ENCODE data around the gene ZNF19. TPM values are rescaled to one million over a fixed set of nuclear protein-coding genes. Genes with fewer than 3 reads are reported as not detected.
A peak's percentile ranks its signal among the peaks of the same experiment; 100 is the strongest.

ZNF19 gene
- total RNA-seq, 1 donor from 2014 or later, result 2.1 TPM

- Mint-ChIP-seq H3K36me3 (ENCODE audit: low read depth) (no peaks in the 10 kb centered on the region), H3K9me3 (ENCODE audit: low read depth) (peaks cover 3% of the 10 kb centered on the region), H3K4me3 (ENCODE audit: unreplicated experiment) (peak overlapping the region; percentile 55), H3K4me1 (ENCODE audit: low read depth) (peaks cover 11% of the 10 kb centered on the region), H3K27ac (ENCODE audit: unreplicated experiment) (peak overlapping the region; percentile 12), H3K27me3 (ENCODE audit: low read depth) (peaks cover 19% of the 10 kb centered on the region)
- TF ChIP-seq, protein P1, sequence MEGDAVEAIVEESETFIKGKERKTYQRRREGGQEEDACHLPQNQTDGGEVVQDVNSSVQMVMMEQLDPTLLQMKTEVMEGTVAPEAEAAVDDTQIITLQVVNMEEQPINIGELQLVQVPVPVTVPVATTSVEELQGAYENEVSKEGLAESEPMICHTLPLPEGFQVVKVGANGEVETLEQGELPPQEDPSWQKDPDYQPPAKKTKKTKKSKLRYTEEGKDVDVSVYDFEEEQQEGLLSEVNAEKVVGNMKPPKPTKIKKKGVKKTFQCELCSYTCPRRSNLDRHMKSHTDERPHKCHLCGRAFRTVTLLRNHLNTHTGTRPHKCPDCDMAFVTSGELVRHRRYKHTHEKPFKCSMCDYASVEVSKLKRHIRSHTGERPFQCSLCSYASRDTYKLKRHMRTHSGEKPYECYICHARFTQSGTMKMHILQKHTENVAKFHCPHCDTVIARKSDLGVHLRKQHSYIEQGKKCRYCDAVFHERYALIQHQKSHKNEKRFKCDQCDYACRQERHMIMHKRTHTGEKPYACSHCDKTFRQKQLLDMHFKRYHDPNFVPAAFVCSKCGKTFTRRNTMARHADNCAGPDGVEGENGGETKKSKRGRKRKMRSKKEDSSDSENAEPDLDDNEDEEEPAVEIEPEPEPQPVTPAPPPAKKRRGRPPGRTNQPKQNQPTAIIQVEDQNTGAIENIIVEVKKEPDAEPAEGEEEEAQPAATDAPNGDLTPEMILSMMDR (IDR thresholded peaks at IDR 0.05), result no peak
- DNase-seq (ENCODE audit: low spot score), result peak; percentile 92
Measured at GRCh38 chr16:71426069-71426879, 62.9 kb downstream of the ZNF19 start.

GRCh38 chr16:71425746-71426068 lies 63.4 kb downstream of the ZNF19 start:
- Mint-ChIP-seq H3K27me3 (ENCODE audit: low read depth) (peaks cover 20% of the 10 kb centered on the region), H3K27ac (ENCODE audit: unreplicated experiment) (no peak overlapping the region), H3K36me3 (ENCODE audit: low read depth) (no peaks in the 10 kb centered on the region), H3K9me3 (ENCODE audit: low read depth) (peaks cover 3% of the 10 kb centered on the region), H3K4me1 (ENCODE audit: low read depth) (peaks cover 11% of the 10 kb centered on the region), H3K4me3 (ENCODE audit: unreplicated experiment) (peak overlapping the region; percentile 55)
- TF ChIP-seq, protein P1 (IDR thresholded peaks at IDR 0.05), result no peak
- DNase-seq (ENCODE audit: low spot score), result no peak

DNA sequence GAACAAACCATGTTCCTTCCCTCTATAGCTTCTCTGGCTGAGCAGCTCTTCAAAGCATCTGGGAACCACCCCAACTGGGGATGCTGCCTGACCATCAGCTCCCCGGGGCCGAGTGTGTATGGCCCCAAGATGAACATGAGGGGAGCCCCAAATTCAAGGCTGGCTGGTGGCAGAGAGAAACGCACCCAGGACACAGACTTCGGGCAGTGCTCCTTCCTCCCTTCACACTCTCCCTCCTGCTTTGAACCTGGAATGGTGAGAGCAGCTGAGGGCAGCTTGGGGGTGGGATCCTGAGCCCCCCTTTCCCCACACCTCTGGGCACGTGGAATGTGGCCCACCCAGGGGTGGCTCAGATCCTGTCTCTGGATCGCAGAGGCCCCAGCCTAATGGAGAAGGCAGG lies 64.5 kb downstream of the ZNF19 start:
- H3K4me1 Mint-ChIP-seq (ENCODE audit: low read depth), result peaks cover 11% of the 10 kb centered on the region
- H3K4me3 Mint-ChIP-seq (ENCODE audit: unreplicated experiment), result no peak overlapping the region
- no peak for DNase-seq (ENCODE audit: low spot score)
- peaks cover 20% of the 10 kb centered on the region for H3K27me3 Mint-ChIP-seq (ENCODE audit: low read depth)
- H3K36me3 Mint-ChIP-seq (ENCODE audit: low read depth), result no peaks in the 10 kb centered on the region
- TF ChIP-seq, protein P1 (IDR thresholded peaks at IDR 0.05), result no peak
- H3K9me3 Mint-ChIP-seq (ENCODE audit: low read depth), result peaks cover 3% of the 10 kb centered on the region
- no peak overlapping the region for H3K27ac Mint-ChIP-seq (ENCODE audit: unreplicated experiment)

GRCh38 chr16:71423865-71424264 lies 65.3 kb downstream of the ZNF19 start:
- DNase-seq (ENCODE audit: low spot score), result no peak
- TF ChIP-seq, protein P1 (IDR thresholded peaks at IDR 0.05), result no peak
- Mint-ChIP-seq H3K4me1 (ENCODE audit: low read depth) (peaks cover 11% of the 10 kb centered on the region), H3K36me3 (ENCODE audit: low read depth) (no peaks in the 10 kb centered on the region), H3K4me3 (ENCODE audit: unreplicated experiment) (no peak overlapping the region), H3K9me3 (ENCODE audit: low read depth) (peaks cover under 1% of the 10 kb centered on the region), H3K27me3 (ENCODE audit: low read depth) (peaks cover 20% of the 10 kb centered on the region), H3K27ac (ENCODE audit: unreplicated experiment) (no peak overlapping the region)

Other genes starting within 250 kb of the ZNF19 start
- 15.4 to 17.6 TPM (median 17.2 TPM) in 3 replicates for gene CMTR2, start 199.9 kb downstream of the ZNF19 start, total RNA-seq
- gene CALB2, start 130.6 kb downstream of the ZNF19 start, total RNA-seq, result 0.39 to 0.85 TPM in 2 of 3 replicates, not detected in the other
- not detected in 3 replicates for gene TLE7, start 47.3 kb downstream of the ZNF19 start, total RNA-seq
- 8.6 to 10.4 TPM (median 8.8 TPM) in 3 replicates for gene ZNF23, start 27.1 kb downstream of the ZNF19 start, total RNA-seq
- not detected in 3 replicates for gene CHST4, start 37.1 kb upstream of the ZNF19 start, total RNA-seq
- 0.26 to 0.35 TPM in 2 of 3 replicates, not detected in the other for gene TAT, start 87.8 kb upstream of the ZNF19 start, total RNA-seq
- 0.39 to 2.4 TPM (median 2.1 TPM) in 3 replicates for gene MARVELD3, start 136.9 kb upstream of the ZNF19 start, total RNA-seq
- gene PHLPP2, start 235.4 kb upstream of the ZNF19 start, total RNA-seq, result 10.2 to 12.0 TPM (median 10.9 TPM) in 3 replicates